ENCODE measurements around the gene B3GNT8. TPM values are rescaled to one million over a fixed set of nuclear protein-coding genes. Genes with fewer than 3 reads are reported as not detected.
A peak's percentile ranks its signal among the peaks of the same experiment; 100 is the strongest.
"Not testable (repeated sequence)": the region's sequence is repeated elsewhere in the genome, so short reads cannot be mapped to it uniquely, and the experiment has no call there.

The B3GNT8 gene
- total and polyA plus RNA-seq, 3 donors from 2014 or later = 1.0 to 1.3 (median 1.2) TPM

DNA sequence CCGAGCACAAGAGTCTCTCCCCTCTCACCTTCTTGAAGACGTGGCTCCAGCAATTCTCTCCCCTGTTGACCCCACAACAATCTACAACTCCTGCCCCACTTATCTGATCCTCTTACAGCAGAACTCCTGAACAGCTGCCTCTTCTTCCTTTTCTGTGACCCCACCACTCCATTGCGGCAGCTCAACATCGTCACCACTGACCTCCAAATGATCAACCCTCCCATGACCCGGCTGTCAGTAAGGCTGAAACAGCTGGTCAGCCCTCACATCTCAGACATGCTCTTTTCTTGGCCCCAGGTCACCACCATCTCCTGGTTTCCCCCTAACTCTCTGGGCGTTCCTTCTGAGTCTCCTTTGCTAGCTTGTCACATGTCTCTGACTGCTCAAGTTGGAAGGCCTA, 31.8 kb downstream of the B3GNT8 start:
- WGBS, 2 donors = 75 to 80% methylated on average over 6 of the region's 6 CpGs
- no peak for DNase-seq
- no peak overlapping the region for H3K4me3 ChIP-seq
- peaks cover 17% of the 10 kb centered on the region for H3K4me1 ChIP-seq
- TF ChIP-seq, protein P1, sequence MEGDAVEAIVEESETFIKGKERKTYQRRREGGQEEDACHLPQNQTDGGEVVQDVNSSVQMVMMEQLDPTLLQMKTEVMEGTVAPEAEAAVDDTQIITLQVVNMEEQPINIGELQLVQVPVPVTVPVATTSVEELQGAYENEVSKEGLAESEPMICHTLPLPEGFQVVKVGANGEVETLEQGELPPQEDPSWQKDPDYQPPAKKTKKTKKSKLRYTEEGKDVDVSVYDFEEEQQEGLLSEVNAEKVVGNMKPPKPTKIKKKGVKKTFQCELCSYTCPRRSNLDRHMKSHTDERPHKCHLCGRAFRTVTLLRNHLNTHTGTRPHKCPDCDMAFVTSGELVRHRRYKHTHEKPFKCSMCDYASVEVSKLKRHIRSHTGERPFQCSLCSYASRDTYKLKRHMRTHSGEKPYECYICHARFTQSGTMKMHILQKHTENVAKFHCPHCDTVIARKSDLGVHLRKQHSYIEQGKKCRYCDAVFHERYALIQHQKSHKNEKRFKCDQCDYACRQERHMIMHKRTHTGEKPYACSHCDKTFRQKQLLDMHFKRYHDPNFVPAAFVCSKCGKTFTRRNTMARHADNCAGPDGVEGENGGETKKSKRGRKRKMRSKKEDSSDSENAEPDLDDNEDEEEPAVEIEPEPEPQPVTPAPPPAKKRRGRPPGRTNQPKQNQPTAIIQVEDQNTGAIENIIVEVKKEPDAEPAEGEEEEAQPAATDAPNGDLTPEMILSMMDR (IDR thresholded peaks at IDR 0.05) = no peak
- no peak for TF ChIP-seq POLR2A (IDR thresholded peaks at IDR 0.05)
- intact Hi-C loops (cut with DNase I; ENCODE audit: low total_unique reads) = no loop called here
- H3K27me3 ChIP-seq = no peaks in the 10 kb centered on the region
- no peaks in the 10 kb centered on the region for H3K36me3 ChIP-seq (ENCODE audit: low read depth, missing control alignments)
- H3K27ac ChIP-seq = no peak overlapping the region
- no peaks in the 10 kb centered on the region for H3K9me3 ChIP-seq

DNA sequence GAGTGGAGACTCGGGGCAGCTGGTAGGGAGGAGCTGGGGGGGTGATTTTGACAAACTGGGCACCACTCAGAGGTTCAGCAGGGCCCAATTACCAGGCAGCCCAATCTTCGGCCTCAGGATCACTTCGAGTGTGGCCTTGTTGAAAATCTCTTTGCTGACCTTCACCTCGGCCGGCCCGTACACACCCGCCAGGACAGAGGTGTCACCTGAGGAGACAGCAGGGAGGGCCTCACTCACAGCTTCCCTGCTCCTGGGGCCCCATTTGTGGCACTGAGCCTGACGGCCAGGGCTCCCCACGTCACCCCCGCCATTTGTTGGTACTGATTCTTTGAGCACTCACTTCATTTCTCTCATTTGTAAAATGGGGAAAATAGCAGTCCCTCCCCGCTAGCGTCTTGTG, 34.4 kb downstream of the B3GNT8 start:
- 52 to 70% methylated on average over 8 to 12 of the region's 12 CpGs for WGBS, 2 donors
- Histone ChIP-seq H3K36me3 (ENCODE audit: low read depth, missing control alignments) (no peaks in the 10 kb centered on the region), H3K4me1 (peaks cover 8% of the 10 kb centered on the region), H3K9me3 (no peaks in the 10 kb centered on the region), H3K27me3 (no peaks in the 10 kb centered on the region), H3K4me3 (no peak overlapping the region), H3K27ac (no peak overlapping the region)
- intact Hi-C loops (cut with DNase I; ENCODE audit: low total_unique reads) = no loop called here
- no peak for DNase-seq
- TF ChIP-seq POLR2A (IDR thresholded peaks at IDR 0.05) = no peak
- TF ChIP-seq, protein P1 (IDR thresholded peaks at IDR 0.05) = no peak

GRCh38 chr19:41391618-41392017, 35.6 kb downstream of the B3GNT8 start:
- Histone ChIP-seq H3K27me3 (no peaks in the 10 kb centered on the region), H3K4me3 (no peak overlapping the region), H3K27ac (no peak overlapping the region), H3K4me1 (peaks cover 5% of the 10 kb centered on the region), H3K9me3 (no peaks in the 10 kb centered on the region), H3K36me3 (ENCODE audit: low read depth, missing control alignments) (no peaks in the 10 kb centered on the region)
- intact Hi-C loops (cut with DNase I; ENCODE audit: low total_unique reads) = no loop called here
- TF ChIP-seq, protein P1 (IDR thresholded peaks at IDR 0.05) = no peak
- TF ChIP-seq POLR2A (IDR thresholded peaks at IDR 0.05) = no peak
- WGBS, 2 donors = 90 to 95% methylated on average over 10 to 11 of the region's 11 CpGs
- no peak for DNase-seq

DNA sequence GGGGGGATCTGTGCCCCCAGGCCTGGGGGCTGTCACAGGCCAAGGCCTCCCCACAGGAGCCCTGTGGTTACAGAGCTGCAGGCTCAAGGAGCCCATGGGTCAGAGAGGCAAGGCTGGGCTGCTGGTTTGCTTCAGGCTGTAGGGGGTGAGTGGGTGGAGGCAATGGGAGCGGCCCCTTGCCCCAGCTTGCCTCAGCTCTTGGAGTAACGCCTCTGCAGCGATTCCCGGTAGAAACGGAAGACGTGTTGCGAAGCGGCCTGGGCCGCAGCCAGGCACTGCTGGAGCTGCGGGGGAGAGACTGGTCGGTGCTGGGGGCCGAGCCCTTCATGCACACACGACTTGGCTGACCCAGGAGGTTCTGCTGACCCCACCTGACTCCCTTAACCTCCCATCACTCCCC, 40.7 kb downstream of the B3GNT8 start:
- no peak overlapping the region for H3K27ac ChIP-seq
- H3K27me3 ChIP-seq = no peaks in the 10 kb centered on the region
- WGBS, 2 donors = 72 to 79% methylated on average over 13 of the region's 13 CpGs
- TF ChIP-seq POLR2A (IDR thresholded peaks at IDR 0.05) = no peak
- TF ChIP-seq, protein P1 (IDR thresholded peaks at IDR 0.05) = no peak
- peak; percentile 40 for DNase-seq
- no peaks in the 10 kb centered on the region for H3K9me3 ChIP-seq
- no peak overlapping the region for H3K4me3 ChIP-seq
- H3K4me1 ChIP-seq = no peaks in the 10 kb centered on the region
- no peaks in the 10 kb centered on the region for H3K36me3 ChIP-seq (ENCODE audit: low read depth, missing control alignments)
- intact Hi-C loops (cut with DNase I; ENCODE audit: low total_unique reads) = no loop called here

DNA sequence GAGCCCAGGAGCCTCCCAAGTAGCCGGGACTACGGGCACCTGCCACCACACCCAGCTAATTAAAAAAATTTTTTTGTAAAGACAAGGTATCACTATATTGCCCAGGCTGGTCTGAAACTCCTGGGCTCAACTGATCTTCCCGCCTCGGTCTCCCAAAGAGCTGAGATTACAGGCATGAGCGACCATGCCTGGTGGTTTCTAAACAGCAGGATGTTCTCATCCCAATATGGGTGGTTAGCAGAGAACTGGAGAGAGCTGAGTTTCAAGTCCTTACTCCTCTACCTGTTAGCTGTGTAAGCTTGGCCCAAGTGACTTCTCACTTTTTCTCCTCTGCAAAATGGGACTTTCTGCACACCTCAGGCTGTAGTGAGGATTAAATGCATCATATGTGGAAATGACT, 42.8 kb downstream of the B3GNT8 start:
- intact Hi-C loops (cut with DNase I; ENCODE audit: low total_unique reads) = no loop called here
- H3K4me3 ChIP-seq = no peak overlapping the region
- H3K9me3 ChIP-seq = no peaks in the 10 kb centered on the region
- H3K36me3 ChIP-seq (ENCODE audit: low read depth, missing control alignments) = no peaks in the 10 kb centered on the region
- no peaks in the 10 kb centered on the region for H3K27me3 ChIP-seq
- H3K4me1 ChIP-seq = no peaks in the 10 kb centered on the region
- TF ChIP-seq, protein P1 (IDR thresholded peaks at IDR 0.05) = no peak
- WGBS, 2 donors = 86 to 91% methylated on average over 5 of the region's 5 CpGs
- no peak for DNase-seq
- no peak overlapping the region for H3K27ac ChIP-seq

DNA sequence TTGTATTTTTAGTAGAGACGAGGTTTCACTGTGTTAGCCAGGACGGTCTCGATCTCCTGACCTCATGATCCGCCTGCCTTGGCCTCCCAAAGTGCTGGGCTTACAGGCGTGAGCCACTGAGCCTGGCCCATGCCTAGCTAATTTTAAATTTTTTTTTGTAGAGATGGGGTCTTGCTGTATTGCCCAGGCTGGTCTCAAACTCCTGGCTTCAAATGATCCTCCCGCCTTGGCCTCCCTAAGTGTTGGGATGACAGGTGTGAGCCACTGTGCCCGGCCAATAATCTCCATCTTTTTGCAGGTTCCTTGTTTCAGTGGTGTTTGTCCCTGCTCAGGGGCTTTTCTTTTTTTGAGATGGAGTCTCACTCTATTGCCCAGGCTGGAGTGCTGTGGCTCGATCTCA, 45.6 kb downstream of the B3GNT8 start:
- H3K27ac ChIP-seq; DNase-seq; H3K9me3 ChIP-seq; H3K4me3 ChIP-seq; H3K36me3 ChIP-seq (ENCODE audit: low read depth, missing control alignments); intact Hi-C loops (cut with DNase I; ENCODE audit: low total_unique reads); H3K4me1 ChIP-seq; H3K27me3 ChIP-seq: not testable (repeated sequence)
- 94 to 97% methylated on average over 8 of the region's 8 CpGs for WGBS, 2 donors

All from testis (tissue), 3 donors.